GM04504 (cell line): ENCODE measurements around the gene HNRNPA3.
"Not testable (repeated sequence)": the region's sequence is repeated elsewhere in the genome, so short reads cannot be mapped to it uniquely, and the experiment has no call there.

ENCODE experiments used
- DNase-seq: peaks from one replicate; pipeline ENCODE4 v3.0.0-alpha.2; 2012; ENCODE audit warnings: low read depth

The HNRNPA3 gene

DNA sequence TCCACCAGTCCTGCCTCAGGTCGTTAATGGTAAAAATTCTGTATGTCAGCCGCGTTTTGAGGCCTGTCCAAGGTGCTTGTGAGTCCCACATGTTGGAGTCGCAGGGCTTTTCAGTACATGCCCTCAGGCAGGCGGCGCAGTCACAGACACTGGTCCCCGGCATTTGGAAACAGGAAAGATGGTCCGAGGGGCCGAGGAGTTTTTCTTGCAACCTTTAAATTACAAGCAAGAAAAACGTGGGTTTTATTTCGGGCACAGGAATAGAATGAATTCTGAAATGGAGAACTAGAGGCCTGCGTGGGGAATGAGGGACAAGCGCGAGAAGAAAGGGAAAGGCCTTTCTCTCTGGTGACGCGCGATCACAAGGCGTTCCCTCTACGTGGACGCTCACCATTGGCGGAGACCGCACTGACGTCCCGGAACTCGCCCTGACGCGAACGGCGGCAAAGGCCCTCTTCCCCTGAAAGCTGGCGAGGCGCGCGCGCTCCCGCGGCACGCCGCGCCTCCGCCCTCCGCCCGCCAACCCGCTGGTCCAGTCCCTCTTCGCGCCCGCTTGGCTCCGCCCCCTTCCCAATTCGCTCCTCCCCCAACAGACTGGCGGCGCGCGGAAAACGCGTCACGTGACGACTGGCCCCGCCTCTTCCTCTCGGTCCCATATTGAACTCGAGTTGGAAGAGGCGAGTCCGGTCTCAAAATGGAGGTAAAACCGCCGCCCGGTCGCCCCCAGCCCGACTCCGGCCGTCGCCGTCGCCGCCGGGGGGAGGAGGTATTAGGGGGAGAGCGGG is at the start of gene HNRNPA3:
Gene HNRNPA3 (plus strand): TSS at position 689 of the 785 bp plus-strand sequence. CDS start 6 bp downstream, at position 695.
- peak; percentile 98 for DNase-seq

- DNase-seq: no peak
These were observed 48.5 kb upstream of the HNRNPA3 start for GRCh38 chr2:177164131-177164530.

DNA sequence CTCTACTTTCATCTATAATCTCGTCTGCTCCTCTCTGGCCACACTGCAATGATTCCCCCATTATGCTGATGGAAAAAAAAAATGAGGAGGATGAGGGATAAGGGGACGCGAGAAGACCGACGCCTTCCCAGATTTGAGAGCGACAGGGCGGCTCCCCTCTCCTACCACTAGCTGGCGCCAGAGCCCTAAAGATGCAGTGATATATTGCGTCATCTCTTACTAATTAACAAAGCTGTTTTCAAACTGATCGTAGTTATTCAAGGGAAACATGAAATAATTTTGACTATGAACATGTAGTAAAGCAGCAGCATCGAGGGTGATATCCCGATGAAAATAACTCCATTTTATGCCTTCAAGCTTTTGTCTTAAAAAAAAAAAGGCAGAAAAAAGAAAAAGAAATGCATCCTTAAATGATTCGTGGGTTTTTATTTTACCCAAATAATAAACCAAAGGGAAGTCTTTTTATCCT is 48.0 kb upstream of the HNRNPA3 start:
- DNase-seq: peak; percentile 57

- peak; percentile 20 for DNase-seq
These were observed 47.5 kb upstream of the HNRNPA3 start for GRCh38 chr2:177165061-177165583.

DNA sequence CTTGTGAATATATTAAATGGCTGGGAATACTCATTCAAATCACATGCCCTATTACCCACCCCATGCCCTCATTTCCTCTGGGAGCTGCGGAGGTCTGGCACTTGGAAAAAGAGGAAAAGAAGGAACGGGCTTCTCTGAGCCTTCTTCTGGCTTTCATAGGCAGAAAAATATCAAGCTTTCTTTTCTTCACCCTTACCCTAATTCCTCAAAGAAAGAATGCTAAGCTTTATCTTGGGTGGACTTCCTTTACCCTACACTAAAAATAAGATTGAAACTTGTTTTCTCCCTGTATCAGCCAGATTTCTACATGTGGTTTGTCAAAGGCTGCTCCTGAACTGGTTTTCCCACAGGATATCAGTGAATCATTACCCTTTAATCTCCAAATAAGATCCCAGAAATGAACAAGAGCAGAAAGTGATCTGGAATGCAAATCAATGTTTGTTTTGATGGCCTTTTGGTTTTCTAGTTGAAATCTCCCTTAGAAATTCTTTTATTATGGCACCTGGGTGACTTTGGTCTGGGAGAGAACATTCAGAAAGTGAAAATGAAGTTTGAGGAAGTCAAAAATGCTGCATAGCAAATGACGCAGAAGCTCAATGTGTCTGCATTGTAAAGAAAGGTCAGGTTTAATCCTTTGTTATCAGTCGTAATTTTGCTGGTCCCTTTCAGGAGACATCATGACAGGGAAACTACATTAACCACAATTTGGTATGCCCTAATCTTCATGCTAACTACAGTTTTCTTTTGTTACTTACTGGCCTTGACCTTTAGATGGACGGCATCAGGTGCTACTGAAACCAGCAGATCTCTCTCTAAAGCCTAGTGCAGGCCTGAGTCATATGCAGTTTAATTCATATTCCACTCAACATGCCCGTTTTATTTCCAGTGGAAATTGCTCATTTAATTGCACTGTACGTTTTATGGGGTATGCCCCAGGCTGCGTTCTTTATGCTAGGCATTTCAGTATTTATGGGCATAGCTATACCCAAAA is 46.6 kb upstream of the HNRNPA3 start:
- no peak for DNase-seq

- no peak for DNase-seq
These were observed 42.6 kb upstream of the HNRNPA3 start for GRCh38 chr2:177169810-177170514.

DNA sequence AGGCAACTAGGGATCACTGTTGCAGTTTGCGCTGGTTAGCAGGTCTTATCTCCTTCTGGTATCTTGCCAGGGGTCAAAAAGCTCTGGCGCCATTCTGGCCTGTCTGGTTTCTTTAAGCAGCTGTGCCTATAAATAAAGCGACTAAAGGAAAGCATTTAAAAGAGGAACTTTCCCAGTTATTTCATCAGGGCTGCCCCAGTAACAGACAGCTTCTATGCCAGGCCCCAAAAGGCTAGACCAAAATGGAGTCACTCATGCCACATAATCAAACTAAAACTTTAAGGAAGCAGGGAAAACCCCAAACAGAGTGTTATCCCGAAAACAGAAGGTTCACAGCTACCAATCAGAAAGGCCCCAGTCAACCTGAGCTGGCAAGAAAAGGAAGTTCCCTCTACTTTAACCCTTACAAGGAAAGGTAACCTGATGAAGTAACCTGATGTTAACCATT is 41.2 kb upstream of the HNRNPA3 start:
- no peak for DNase-seq

DNA sequence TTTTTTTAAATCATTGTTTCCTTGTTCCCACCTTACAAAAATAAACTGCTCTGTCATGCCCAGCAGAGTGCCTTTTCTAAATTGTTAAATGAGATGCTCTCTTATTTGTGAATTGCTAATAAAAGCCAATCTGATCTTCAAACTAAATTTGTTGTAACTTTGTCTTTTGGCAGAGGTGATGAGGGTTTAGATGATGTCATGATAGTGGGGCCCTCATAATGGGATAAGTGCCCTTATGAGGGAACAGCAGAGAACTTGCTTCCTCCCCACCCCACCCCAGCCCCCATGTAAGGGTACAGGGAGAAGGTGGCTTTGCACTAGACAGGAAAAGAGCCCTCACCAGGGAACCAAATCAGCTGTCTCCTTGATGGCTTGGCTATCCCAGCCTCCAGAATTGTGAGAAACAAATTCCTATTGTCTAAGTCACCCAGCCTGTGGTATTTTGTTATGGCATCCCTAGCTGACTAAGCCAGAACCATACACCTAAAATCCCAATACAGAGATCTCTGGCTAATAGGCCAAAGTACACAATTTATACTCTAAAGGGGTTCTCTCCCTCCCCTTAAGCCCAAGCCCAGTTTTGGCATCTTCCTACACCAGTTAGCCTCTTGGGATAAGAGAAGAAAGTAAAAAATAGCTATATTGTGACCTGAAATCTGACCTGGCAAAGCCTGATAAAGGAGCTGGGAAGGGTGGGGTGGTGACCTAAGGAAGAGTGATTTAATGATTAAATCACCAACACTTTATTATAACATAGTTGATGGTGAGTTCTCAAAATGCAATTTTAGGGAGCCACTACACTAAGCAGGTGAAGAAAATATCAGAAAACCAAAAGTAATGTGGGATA is 40.3 kb upstream of the HNRNPA3 start:
- DNase-seq: peak; percentile 53

- peak; percentile 20 for DNase-seq
These were observed 38.1 kb upstream of the HNRNPA3 start for GRCh38 chr2:177174486-177174885.

DNA sequence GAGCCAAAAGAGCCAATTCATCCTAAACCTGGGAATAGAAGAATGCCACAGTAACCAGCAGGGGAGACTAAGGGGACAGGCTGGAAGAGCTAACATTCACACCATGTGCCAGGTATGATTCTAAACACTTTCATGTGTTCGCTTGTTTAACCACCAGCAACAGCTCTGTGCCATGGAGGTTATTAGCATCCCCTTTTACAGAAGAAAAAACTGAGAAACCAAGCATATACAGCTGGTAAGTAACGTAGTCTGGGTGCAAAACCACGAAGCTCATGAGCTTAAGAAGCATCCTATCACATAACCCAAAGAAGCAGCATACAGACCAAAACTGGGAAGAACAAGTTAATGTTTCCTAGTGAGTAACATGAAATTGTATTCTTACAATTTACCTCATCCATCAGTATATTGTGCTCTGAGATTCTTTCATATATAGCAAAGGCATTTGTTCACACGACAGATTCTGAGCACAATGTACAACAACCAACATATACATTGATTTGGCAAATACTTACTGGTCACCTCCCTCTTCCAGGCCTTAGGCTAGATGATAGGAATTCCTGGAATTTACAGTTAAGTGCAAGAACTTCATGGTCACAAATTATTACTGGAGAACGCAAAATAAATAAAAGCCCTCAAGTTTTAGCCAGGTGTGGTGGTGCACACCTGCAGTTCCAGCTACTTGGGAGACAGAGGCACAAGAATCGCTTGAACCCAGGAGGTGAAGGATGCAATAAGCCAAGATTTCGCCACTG is 36.5 kb upstream of the HNRNPA3 start:
- DNase-seq: no peak

DNA sequence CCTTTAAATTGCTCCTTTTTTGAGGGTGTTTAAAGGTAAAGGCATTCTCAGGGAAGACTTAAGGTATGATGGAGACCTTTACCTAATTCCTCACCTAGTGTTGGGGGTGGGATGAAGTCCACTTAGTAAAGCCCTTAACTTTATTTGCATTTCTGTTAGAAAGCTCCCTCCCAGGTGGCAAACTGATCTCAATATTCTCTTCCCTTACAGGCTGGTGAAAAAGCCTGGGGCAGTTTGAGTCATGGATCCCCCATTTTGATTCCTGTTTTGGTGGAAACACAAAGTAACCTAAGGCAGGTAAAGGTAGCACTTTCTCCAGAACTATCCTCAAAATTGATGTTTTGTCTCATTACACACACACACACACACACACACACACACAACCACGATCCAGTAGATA is 33.8 kb upstream of the HNRNPA3 start:
- no peak for DNase-seq

DNA sequence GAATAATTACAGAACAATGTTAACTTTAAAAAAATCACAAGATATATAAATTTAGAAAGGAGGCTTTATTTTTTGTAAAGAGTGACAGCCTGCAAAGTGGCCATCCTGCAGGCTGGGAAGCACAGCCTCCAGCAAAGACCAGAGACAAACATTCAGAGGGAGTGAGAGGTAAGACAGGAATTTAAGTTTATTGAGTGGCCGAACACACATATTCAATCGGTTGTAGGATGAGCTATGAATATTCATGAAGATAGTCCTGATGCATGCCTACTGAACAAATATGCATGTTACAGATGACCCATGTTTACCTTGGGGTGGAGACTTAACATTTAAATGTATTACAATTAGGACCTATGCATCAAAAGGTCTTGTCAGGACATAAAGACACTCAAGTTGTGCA is 33.4 kb upstream of the HNRNPA3 start:
- no peak for DNase-seq

DNA sequence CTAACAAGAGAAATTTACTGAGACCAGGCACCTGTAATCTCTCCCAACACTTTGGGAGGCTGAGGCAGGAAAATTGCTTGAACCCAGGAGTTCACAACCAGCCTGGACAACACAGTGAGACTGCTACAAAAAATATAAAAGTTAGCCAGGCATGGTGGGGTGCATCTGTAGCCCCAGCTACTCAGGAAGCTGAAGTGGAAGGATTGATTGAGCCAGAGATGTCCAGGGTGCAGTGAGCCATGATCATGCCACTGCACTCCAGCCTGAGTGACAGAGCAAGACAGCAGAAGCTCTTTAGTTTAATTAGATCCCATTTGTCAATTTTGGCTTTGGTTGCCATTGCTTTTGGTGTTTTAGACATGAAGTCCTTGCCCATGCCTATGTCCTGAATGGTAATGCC is 32.9 kb upstream of the HNRNPA3 start:
- not testable (repeated sequence) for DNase-seq

GRCh38 chr2:177180269-177181000 is 32.2 kb upstream of the HNRNPA3 start:
- no peak for DNase-seq

DNA sequence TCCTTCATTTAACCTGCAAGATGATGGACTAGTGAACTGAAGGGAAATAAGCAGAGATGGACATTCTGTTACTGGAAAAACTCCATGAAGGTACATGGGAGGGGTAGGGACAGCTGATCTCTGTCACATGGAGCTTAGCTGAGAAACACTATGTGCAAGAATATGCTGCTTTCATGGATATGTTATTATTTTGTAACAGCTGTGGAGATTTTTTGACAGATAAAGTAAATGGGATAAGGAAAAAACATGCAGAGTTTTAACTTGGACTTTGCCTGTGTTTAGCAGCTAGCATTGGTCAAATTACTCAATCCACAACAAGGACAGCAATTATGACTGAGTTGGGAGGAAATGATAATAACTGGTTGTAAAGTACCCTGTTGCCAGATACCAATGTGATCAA is 28.7 kb upstream of the HNRNPA3 start:
- no peak for DNase-seq

DNA sequence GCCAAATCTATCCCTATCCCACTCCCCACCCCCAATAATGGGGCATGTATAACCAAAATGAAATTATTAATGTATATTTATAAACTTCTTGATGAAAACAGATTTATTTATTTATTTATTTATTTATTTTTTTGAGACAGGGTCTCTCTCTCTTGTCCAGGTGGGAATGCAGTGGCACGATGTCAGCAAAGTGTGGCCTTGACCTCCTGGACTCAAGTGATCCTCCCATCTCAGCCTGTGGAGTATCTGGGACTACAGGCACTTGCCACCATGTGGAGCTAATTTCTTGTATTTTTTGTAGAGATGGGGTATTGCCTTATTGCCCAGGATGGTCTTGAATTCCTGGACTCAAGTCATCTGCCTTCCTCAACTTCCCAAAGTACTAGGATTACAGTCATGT is 28.0 kb upstream of the HNRNPA3 start:
- DNase-seq: no peak

- not testable (repeated sequence) for DNase-seq
These were observed 26.6 kb upstream of the HNRNPA3 start for GRCh38 chr2:177186038-177186437.

- no peak for DNase-seq
These were observed 24.8 kb upstream of the HNRNPA3 start for GRCh38 chr2:177187631-177188312.
